HEK293 (cell line): ENCODE data around the gene SMIM41.

ENCODE experiments used
- GFI1B ChIP-seq: fragments of 450-650 bp; formaldehyde crosslinking; IDR thresholded peaks from 2 replicates; pipeline ENCODE4 v1.5.1; 2016; ENCODE audit warnings: missing biosample characterization, missing genetic modification characterization
- HOXA7 ChIP-seq: sonication (generic); formaldehyde crosslinking; IDR thresholded peaks from 2 replicates; pipeline ENCODE4 v1.8.1; 2022; ENCODE audit warnings: missing genetic modification reagents, borderline replicate concordance
- KLF8 ChIP-seq: fragments of 450-650 bp; formaldehyde crosslinking; IDR thresholded peaks from 2 replicates; pipeline ENCODE4 v1.5.1; 2016; ENCODE audit warnings: missing biosample characterization, missing genetic modification characterization
- RBAK ChIP-seq: fragments of 450-650 bp; formaldehyde crosslinking; IDR thresholded peaks from 2 replicates; pipeline ENCODE4 v1.5.1; 2016; ENCODE audit warnings: missing biosample characterization, missing genetic modification characterization
- SP7 ChIP-seq: fragments of 450-650 bp; formaldehyde crosslinking; IDR thresholded peaks from 2 replicates; pipeline ENCODE4 v1.5.1; 2016; ENCODE audit warnings: missing biosample characterization, missing genetic modification characterization
- WT1 ChIP-seq: fragments of 450-650 bp; formaldehyde crosslinking; IDR thresholded peaks from 2 replicates; pipeline ENCODE4 v1.5.1; 2016; ENCODE audit warnings: missing biosample characterization, missing genetic modification characterization
- ZBTB48 ChIP-seq: fragments of 450-650 bp; formaldehyde crosslinking; IDR thresholded peaks from 2 replicates; pipeline ENCODE4 v1.5.1; 2016; ENCODE audit warnings: missing biosample characterization, missing genetic modification characterization
- ZBTB8A ChIP-seq: fragments of 450-650 bp; formaldehyde crosslinking; IDR thresholded peaks from 2 replicates; pipeline ENCODE4 v1.5.1; 2016; ENCODE audit warnings: missing biosample characterization, missing genetic modification characterization
- ZFP3 ChIP-seq: fragments of 450-650 bp; formaldehyde crosslinking; IDR thresholded peaks from 2 replicates; pipeline ENCODE4 v1.5.1; 2016; ENCODE audit warnings: low read depth, missing biosample characterization, missing genetic modification characterization
- ZNF157 ChIP-seq: fragments of 450-650 bp; formaldehyde crosslinking; IDR thresholded peaks from 2 replicates; pipeline ENCODE4 v1.5.1; 2016; ENCODE audit warnings: missing biosample characterization, missing genetic modification characterization
- ZNF174 ChIP-seq: fragments of 450-650 bp; formaldehyde crosslinking; IDR thresholded peaks from 2 replicates; pipeline ENCODE4 v1.5.0; 2017; ENCODE audit warnings: missing biosample characterization, mild to moderate bottlenecking, missing genetic modification characterization
- ZNF184 ChIP-seq: fragments of 450-650 bp; IDR thresholded peaks from 2 replicates; pipeline ENCODE4 v1.5.1; 2018; ENCODE audit warnings: missing biosample characterization, mild to moderate bottlenecking, missing genetic modification characterization
- ZNF223 ChIP-seq: fragments of 450-650 bp; formaldehyde crosslinking; IDR thresholded peaks from 2 replicates; pipeline ENCODE4 v1.5.1; 2016; ENCODE audit warnings: missing biosample characterization, missing genetic modification characterization
- ZNF341 ChIP-seq: fragments of 450-650 bp; formaldehyde crosslinking; IDR thresholded peaks from 2 replicates; pipeline ENCODE4; 2016; ENCODE audit warnings: low read depth, missing biosample characterization, missing genetic modification characterization
- ZNF394 ChIP-seq: fragments of 450-650 bp; formaldehyde crosslinking; IDR thresholded peaks from 2 replicates; pipeline ENCODE4 v1.5.1; 2016; ENCODE audit warnings: missing biosample characterization, missing genetic modification characterization, mild to moderate bottlenecking, moderate library complexity, borderline replicate concordance
- ZNF404 ChIP-seq: fragments of 450-650 bp; formaldehyde crosslinking; IDR thresholded peaks from 2 replicates; pipeline ENCODE4 v1.5.1; 2017; ENCODE audit warnings: missing biosample characterization, missing genetic modification characterization
- ZNF433 ChIP-seq: fragments of 450-650 bp; formaldehyde crosslinking; IDR thresholded peaks from 2 replicates; pipeline ENCODE4 v1.5.1; 2016; ENCODE audit warnings: missing biosample characterization, missing genetic modification characterization, low read depth
- ZNF548 ChIP-seq: fragments of 450-650 bp; formaldehyde crosslinking; IDR thresholded peaks from 2 replicates; pipeline ENCODE4 v1.5.1; 2016; ENCODE audit warnings: missing biosample characterization, missing genetic modification characterization
- ZNF555 ChIP-seq: fragments of 450-650 bp; formaldehyde crosslinking; conservative IDR thresholded peaks from 2 replicates; pipeline ENCODE4 v1.5.1; 2017; ENCODE audit warnings: missing biosample characterization, mild to moderate bottlenecking, missing genetic modification characterization, inconsistent platforms
- ZNF623 ChIP-seq: fragments of 450-650 bp; formaldehyde crosslinking; IDR thresholded peaks from 2 replicates; pipeline ENCODE4 v1.5.1; 2016; ENCODE audit warnings: missing biosample characterization, missing genetic modification characterization
- ZNF654 ChIP-seq: fragments of 450-650 bp; formaldehyde crosslinking; IDR thresholded peaks from 2 replicates; pipeline ENCODE4 v1.5.1; 2016; ENCODE audit warnings: low read depth, missing biosample characterization, missing genetic modification characterization
- ZNF777 ChIP-seq: fragments of 450-650 bp; formaldehyde crosslinking; IDR thresholded peaks from 2 replicates; pipeline ENCODE4 v1.5.1; 2017; ENCODE audit warnings: missing biosample characterization, missing genetic modification characterization, borderline replicate concordance
- ZSCAN30 ChIP-seq: fragments of 450-650 bp; IDR thresholded peaks from 2 replicates; pipeline ENCODE4 v1.5.1; 2018; ENCODE audit warnings: missing biosample characterization, mild to moderate bottlenecking, missing genetic modification characterization, moderate library complexity
- TF ChIP-seq, protein P1 (sequence below): fragments of 450-650 bp; formaldehyde crosslinking; IDR thresholded peaks from 2 replicates; pipeline ENCODE4 v1.5.1; 2016; ENCODE audit warnings: missing biosample characterization, missing genetic modification characterization
- TF ChIP-seq, protein P2 (sequence below): fragments of 450-650 bp; formaldehyde crosslinking; IDR thresholded peaks from 2 replicates; pipeline ENCODE4 v1.5.1; 2017; ENCODE audit warnings: missing biosample characterization, missing genetic modification characterization
- TF ChIP-seq, protein P3 (sequence below): fragments of 450-650 bp; formaldehyde crosslinking; IDR thresholded peaks from 2 replicates; pipeline ENCODE4 v1.5.1; 2016; ENCODE audit warnings: missing biosample characterization, missing genetic modification characterization
- TF ChIP-seq, protein P4 (sequence below): fragments of 450-650 bp; formaldehyde crosslinking; IDR thresholded peaks from 2 replicates; pipeline ENCODE4 v1.5.1; 2016; ENCODE audit warnings: missing biosample characterization, missing genetic modification characterization
- TF ChIP-seq, protein P5 (sequence below): fragments of 450-650 bp; formaldehyde crosslinking; IDR thresholded peaks from 2 replicates; pipeline ENCODE4 v1.5.1; 2016; ENCODE audit warnings: missing biosample characterization, missing genetic modification characterization

SMIM41 gene

DNA sequence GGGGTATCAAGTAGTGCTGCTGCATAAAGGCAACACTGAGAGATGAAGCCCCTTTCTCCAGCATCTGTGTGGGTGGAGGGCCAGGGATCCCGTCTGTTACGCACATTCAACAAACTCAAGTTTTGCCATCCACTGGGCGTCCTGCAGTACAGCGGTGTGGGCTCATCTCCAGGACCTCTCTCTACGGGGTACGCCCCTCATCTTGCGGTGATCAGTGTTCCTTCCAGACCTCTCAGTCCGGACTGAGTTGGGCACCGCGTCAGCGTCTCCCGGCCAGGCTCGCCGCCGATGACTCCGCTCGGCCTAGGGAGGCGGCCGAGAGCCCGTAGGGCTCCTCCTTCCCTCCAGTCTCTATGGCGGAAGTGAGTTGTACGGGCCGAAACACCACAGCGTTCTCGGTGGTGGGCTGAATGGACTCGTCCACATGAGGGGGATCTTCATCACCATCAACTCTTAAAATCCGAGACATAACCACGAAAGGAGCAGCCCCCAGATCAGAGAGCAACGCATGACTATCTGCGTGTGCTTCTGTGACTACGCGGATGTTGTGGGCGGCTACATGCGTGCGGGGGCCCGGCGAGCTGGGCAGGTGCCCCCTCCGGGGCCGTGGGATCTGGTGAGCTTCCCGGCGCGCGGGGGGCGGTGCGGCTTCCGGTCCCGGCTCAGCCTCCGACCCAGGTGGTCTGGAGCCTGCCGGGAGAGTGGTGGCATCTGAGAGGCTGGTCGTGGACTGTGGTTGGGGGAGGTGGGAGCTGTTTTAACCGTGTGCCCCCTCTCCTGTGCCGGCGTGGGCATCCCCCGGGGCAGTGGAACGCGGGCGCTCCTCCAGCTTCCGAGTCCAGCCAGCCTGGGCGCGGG is 9.9 kb upstream of the SMIM41 start, which contains the start of gene ATG101 (continued):
- TF ChIP-seq ZNF548 (tag by site-specific recombination) (no peak), SP7 (tag by site-specific recombination) (peak; percentile 94), ZBTB48 (tag by site-specific recombination) (peak; percentile 57; the same call in 1 of the 2 replicates), ZNF341 (tag by site-specific recombination) (peak; percentile 96), HOXA7 (no peak), ZNF157 (tag by site-specific recombination) (no peak), ZSCAN30 (peak; percentile 81; the same call in 1 of the 2 replicates), ZNF777 (tag by site-specific recombination) (no peak), RBAK (no peak), WT1 (tag by site-specific recombination) (no peak; the same call in none of the 2 replicates), ZFP3 (tag by site-specific recombination) (no peak), ZNF394 (tag by site-specific recombination) (peak; percentile 79; the same call in 1 of the 2 replicates), ZNF654 (tag by site-specific recombination) (0 out of 2 replicates have a peak, but pooled peaks have one; percentile 13), ZNF223 (no peak), GFI1B (tag by site-specific recombination) (no peak), ZNF404 (tag by site-specific recombination) (no peak), ZNF555 (no peak), ZNF184 (tag by site-specific recombination) (no peak), ZNF623 (tag by site-specific recombination) (peak; percentile 20; the same call in 1 of the 2 replicates), ZNF433 (tag by site-specific recombination) (no peak), KLF8 (tag by site-specific recombination) (peak; percentile 100), ZBTB8A (tag by site-specific recombination) (peak; percentile 57), ZNF174 (tag by site-specific recombination) (no peak)
- TF ChIP-seq, protein P1, sequence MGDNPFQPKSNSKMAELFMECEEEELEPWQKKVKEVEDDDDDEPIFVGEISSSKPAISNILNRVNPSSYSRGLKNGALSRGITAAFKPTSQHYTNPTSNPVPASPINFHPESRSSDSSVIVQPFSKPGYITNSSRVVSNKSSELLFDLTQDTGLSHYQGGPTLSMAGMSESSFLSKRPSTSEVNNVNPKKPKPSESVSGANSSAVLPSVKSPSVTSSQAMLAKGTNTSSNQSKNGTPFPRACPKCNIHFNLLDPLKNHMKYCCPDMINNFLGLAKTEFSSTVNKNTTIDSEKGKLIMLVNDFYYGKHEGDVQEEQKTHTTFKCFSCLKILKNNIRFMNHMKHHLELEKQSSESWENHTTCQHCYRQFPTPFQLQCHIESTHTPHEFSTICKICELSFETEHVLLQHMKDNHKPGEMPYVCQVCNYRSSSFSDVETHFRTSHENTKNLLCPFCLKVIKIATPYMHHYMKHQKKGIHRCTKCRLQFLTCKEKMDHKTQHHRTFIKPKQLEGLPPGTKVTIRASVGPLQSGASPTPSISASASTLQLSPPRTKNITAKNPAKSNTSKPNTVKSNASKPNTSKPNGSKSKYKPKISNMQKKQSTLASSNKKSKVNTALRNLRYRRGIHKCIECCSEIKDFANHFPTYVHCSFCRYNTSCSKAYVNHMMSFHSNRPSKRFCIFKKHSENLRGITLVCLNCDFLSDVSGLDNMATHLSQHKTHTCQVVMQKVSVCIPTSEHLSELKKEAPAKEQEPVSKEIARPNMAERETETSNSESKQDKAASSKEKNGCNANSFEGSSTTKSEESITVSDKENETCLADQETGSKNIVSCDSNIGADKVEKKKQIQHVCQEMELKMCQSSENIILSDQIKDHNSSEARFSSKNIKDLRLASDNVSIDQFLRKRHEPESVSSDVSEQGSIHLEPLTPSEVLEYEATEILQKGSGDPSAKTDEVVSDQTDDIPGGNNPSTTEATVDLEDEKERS: no peak
- TF ChIP-seq, protein P2, sequence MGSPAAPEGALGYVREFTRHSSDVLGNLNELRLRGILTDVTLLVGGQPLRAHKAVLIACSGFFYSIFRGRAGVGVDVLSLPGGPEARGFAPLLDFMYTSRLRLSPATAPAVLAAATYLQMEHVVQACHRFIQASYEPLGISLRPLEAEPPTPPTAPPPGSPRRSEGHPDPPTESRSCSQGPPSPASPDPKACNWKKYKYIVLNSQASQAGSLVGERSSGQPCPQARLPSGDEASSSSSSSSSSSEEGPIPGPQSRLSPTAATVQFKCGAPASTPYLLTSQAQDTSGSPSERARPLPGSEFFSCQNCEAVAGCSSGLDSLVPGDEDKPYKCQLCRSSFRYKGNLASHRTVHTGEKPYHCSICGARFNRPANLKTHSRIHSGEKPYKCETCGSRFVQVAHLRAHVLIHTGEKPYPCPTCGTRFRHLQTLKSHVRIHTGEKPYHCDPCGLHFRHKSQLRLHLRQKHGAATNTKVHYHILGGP: no peak
- TF ChIP-seq, protein P3, sequence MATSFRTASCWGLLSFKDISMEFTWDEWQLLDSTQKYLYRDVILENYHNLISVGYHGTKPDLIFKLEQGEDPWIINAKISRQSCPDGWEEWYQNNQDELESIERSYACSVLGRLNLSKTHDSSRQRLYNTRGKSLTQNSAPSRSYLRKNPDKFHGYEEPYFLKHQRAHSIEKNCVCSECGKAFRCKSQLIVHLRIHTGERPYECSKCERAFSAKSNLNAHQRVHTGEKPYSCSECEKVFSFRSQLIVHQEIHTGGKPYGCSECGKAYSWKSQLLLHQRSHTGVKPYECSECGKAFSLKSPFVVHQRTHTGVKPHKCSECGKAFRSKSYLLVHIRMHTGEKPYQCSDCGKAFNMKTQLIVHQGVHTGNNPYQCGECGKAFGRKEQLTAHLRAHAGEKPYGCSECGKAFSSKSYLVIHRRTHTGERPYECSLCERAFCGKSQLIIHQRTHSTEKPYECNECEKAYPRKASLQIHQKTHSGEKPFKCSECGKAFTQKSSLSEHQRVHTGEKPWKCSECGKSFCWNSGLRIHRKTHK: no peak
- TF ChIP-seq, protein P4, sequence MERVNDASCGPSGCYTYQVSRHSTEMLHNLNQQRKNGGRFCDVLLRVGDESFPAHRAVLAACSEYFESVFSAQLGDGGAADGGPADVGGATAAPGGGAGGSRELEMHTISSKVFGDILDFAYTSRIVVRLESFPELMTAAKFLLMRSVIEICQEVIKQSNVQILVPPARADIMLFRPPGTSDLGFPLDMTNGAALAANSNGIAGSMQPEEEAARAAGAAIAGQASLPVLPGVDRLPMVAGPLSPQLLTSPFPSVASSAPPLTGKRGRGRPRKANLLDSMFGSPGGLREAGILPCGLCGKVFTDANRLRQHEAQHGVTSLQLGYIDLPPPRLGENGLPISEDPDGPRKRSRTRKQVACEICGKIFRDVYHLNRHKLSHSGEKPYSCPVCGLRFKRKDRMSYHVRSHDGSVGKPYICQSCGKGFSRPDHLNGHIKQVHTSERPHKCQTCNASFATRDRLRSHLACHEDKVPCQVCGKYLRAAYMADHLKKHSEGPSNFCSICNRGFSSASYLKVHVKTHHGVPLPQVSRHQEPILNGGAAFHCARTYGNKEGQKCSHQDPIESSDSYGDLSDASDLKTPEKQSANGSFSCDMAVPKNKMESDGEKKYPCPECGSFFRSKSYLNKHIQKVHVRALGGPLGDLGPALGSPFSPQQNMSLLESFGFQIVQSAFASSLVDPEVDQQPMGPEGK: peak; percentile 74
- TF ChIP-seq, protein P5, sequence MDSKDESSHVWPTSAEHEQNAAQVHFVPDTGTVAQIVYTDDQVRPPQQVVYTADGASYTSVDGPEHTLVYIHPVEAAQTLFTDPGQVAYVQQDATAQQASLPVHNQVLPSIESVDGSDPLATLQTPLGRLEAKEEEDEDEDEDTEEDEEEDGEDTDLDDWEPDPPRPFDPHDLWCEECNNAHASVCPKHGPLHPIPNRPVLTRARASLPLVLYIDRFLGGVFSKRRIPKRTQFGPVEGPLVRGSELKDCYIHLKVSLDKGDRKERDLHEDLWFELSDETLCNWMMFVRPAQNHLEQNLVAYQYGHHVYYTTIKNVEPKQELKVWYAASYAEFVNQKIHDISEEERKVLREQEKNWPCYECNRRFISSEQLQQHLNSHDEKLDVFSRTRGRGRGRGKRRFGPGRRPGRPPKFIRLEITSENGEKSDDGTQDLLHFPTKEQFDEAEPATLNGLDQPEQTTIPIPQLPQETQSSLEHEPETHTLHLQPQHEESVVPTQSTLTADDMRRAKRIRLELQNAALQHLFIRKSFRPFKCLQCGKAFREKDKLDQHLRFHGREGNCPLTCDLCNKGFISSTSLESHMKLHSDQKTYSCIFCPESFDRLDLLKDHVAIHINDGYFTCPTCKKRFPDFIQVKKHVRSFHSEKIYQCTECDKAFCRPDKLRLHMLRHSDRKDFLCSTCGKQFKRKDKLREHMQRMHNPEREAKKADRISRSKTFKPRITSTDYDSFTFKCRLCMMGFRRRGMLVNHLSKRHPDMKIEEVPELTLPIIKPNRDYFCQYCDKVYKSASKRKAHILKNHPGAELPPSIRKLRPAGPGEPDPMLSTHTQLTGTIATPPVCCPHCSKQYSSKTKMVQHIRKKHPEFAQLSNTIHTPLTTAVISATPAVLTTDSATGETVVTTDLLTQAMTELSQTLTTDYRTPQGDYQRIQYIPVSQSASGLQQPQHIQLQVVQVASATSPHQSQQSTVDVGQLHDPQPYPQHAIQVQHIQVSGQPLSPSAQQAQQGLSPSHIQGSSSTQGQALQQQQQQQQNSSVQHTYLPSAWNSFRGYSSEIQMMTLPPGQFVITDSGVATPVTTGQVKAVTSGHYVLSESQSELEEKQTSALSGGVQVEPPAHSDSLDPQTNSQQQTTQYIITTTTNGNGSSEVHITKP: peak; percentile 100
